Ascending aorta (tissue), 2 donors: ENCODE data around the gene TPRG1. TPM values are rescaled to one million over a fixed set of nuclear protein-coding genes. Genes with fewer than 3 reads are reported as not detected.
"Not testable (repeated sequence)": the region's sequence is repeated elsewhere in the genome, so short reads cannot be mapped to it uniquely, and the experiment has no call there.

Experiments used
- DNase-seq, 2 donors: peaks; one replicate each; pipeline ENCODE4 v3.0.0-alpha.2; 2019; ENCODE audit warnings: low spot score in 2 of 2
- H3K27ac ChIP-seq, 2 donors: fragments of 200-600 bp; sonication (generic); one replicate each; pipeline ENCODE4 v1.5.1; 2016 to 2017; ENCODE audit warnings: mild to moderate bottlenecking in 1 of 2
- H3K27me3 ChIP-seq: fragments of 200-600 bp; sonication (generic); one replicate; pipeline ENCODE4 v1.5.1; 2017
- H3K36me3 ChIP-seq, 2 donors: fragments of 200-600 bp; sonication (generic); one replicate each; pipeline ENCODE4 v1.5.1; 2016
- H3K4me1 ChIP-seq, 2 donors: fragments of 200-600 bp; sonication (generic); one replicate each; pipeline ENCODE4 v1.5.1; 2016 to 2017; ENCODE audit warnings: mild to moderate bottlenecking in 1 of 2
- H3K4me3 ChIP-seq, 2 donors: fragments of 200-600 bp; sonication (generic); one replicate each; pipeline ENCODE4 v1.5.1; 2016 to 2017; ENCODE audit warnings: mild to moderate bottlenecking in 1 of 2
- H3K9me3 ChIP-seq, 2 donors: fragments of 200-600 bp; sonication (generic); one replicate each; pipeline ENCODE4 v1.5.1; 2016
- intact Hi-C: fragments of 100-400 bp; cut with DNase I; formaldehyde crosslinking; loops from one replicate; pipeline ENCODE4 v1.15.1; 2023
- total RNA-seq: library from RNA; depleted of rRNA; stranded (reverse); fragments of >200 nt; gene quantifications from one replicate; pipeline ENCODE4 v1.1.0, GENCODE V29; 2016
- TF ChIP-seq, protein P1 (sequence below), 3 experiments: fragments of 200-600 bp in 2 of 3; fragments of 450-650 bp in 1 of 3; sonication (generic) in 2 of 3; IDR thresholded peaks; one replicate each; pipeline ENCODE4 v1.5.1; 2016 to 2019; ENCODE audit warnings: antibody characterized with exemption in 3 of 3, mild to moderate bottlenecking in 1 of 3, moderate library complexity in 1 of 3

Gene TPRG1
- total RNA-seq, 1 donor from 2014 or later, result 6.4 TPM

- no peak for DNase-seq
- TF ChIP-seq, protein P1, sequence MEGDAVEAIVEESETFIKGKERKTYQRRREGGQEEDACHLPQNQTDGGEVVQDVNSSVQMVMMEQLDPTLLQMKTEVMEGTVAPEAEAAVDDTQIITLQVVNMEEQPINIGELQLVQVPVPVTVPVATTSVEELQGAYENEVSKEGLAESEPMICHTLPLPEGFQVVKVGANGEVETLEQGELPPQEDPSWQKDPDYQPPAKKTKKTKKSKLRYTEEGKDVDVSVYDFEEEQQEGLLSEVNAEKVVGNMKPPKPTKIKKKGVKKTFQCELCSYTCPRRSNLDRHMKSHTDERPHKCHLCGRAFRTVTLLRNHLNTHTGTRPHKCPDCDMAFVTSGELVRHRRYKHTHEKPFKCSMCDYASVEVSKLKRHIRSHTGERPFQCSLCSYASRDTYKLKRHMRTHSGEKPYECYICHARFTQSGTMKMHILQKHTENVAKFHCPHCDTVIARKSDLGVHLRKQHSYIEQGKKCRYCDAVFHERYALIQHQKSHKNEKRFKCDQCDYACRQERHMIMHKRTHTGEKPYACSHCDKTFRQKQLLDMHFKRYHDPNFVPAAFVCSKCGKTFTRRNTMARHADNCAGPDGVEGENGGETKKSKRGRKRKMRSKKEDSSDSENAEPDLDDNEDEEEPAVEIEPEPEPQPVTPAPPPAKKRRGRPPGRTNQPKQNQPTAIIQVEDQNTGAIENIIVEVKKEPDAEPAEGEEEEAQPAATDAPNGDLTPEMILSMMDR (IDR thresholded peaks at IDR 0.05), result no peak
- H3K36me3 ChIP-seq, result no peaks in the 10 kb centered on the region
- intact Hi-C loops, result no loop called here
- H3K4me3 ChIP-seq, result no peak overlapping the region
- H3K4me1 ChIP-seq, result peaks cover 0 to 6% of the 10 kb centered on the region in 2 donors
- no peaks in the 10 kb centered on the region for H3K9me3 ChIP-seq
- H3K27me3 ChIP-seq, result no peaks in the 10 kb centered on the region
- H3K27ac ChIP-seq, result no peak overlapping the region
Measured at GRCh38 chr3:189322339-189322738, 150.6 kb downstream of the TPRG1 start.

GRCh38 chr3:189324538-189325138, 152.9 kb downstream of the TPRG1 start:
- H3K36me3 ChIP-seq, result no peaks in the 10 kb centered on the region
- intact Hi-C loops, result no loop called here
- H3K4me1 ChIP-seq, result peaks cover 0 to 6% of the 10 kb centered on the region in 2 donors
- DNase-seq, result peak in 1 of 2 donors; percentile 65
- H3K9me3 ChIP-seq, result no peaks in the 10 kb centered on the region
- H3K27ac ChIP-seq, result peak overlapping the region in 1 of 2 donors; percentile 33
- H3K27me3 ChIP-seq, result no peaks in the 10 kb centered on the region
- H3K4me3 ChIP-seq, result no peak overlapping the region
- TF ChIP-seq, protein P1 (IDR thresholded peaks at IDR 0.05), result no peak

GRCh38 chr3:189325454-189325853, 153.7 kb downstream of the TPRG1 start:
- intact Hi-C loops, result no loop called here
- Histone ChIP-seq H3K4me3 (no peak overlapping the region), H3K27ac (no peak overlapping the region)

DNA sequence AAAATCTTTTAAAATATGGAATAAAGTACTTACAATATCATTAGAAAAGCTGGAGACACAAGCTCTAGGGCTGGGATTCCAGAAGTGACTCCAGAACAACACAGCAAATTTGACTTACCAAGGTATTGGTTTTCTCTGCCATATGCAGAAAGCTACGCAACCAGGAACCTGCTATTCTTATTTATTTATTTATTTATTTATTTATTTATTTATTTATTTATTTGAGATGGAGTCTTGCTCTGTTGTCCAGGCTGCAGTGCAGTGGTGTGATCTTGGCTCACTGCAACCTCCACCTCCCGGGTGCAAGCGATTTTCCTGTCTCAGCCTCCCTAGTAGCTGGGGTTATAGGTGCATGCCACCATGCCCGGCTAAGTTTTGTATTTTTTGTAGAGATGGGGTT, 157.9 kb downstream of the TPRG1 start:
- H3K9me3 ChIP-seq, DNase-seq, H3K36me3 ChIP-seq, H3K4me1 ChIP-seq, intact Hi-C loops, H3K4me3 ChIP-seq, H3K27ac ChIP-seq, H3K27me3 ChIP-seq: not testable (repeated sequence)

More at GRCh38 chr3:189325454-189325853, 153.7 kb downstream of the TPRG1 start:
- H3K4me1 ChIP-seq, result peaks cover 0 to 6% of the 10 kb centered on the region in 2 donors
- no peaks in the 10 kb centered on the region for H3K27me3 ChIP-seq
- DNase-seq, result no peak
- TF ChIP-seq, protein P1 (IDR thresholded peaks at IDR 0.05), result no peak
- no peaks in the 10 kb centered on the region for H3K9me3 ChIP-seq
- no peaks in the 10 kb centered on the region for H3K36me3 ChIP-seq

DNA sequence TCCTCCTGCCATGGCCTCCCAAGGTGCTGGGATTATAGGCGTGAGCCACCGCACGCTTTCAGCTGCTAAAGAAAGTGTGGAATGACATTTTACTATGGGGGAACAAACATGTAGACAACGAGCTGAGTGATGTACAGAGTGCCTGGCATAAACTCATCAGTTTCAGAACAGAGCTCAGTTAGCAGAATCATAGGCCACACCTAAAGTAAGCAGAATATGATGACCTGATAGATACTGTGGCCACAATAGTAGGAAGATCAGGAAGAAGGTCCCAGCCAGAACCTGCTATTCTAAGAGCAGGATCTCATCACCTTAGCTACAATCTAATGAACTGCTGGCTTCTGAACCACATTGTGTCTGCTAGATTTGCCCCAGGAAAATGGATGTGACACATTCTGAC, 158.3 kb downstream of the TPRG1 start:
- intact Hi-C loops, result no loop called here
- H3K27ac ChIP-seq, result no peak overlapping the region
- TF ChIP-seq, protein P1 (IDR thresholded peaks at IDR 0.05), result no peak
- H3K27me3 ChIP-seq, result no peaks in the 10 kb centered on the region
- no peak for DNase-seq
- H3K4me1 ChIP-seq, result no peaks in the 10 kb centered on the region
- H3K4me3 ChIP-seq, result no peak overlapping the region
- H3K9me3 ChIP-seq, result no peaks in the 10 kb centered on the region
- H3K36me3 ChIP-seq, result no peaks in the 10 kb centered on the region

GRCh38 chr3:189331002-189331418, 159.2 kb downstream of the TPRG1 start:
- Histone ChIP-seq H3K36me3 (no peaks in the 10 kb centered on the region), H3K9me3 (no peaks in the 10 kb centered on the region), H3K4me1 (no peaks in the 10 kb centered on the region), H3K27ac (no peak overlapping the region), H3K27me3 (no peaks in the 10 kb centered on the region), H3K4me3 (no peak overlapping the region)
- intact Hi-C loops, result no loop called here
- DNase-seq, result no peak
- TF ChIP-seq, protein P1 (IDR thresholded peaks at IDR 0.05), result no peak
